Cardiac muscle cell (in vitro differentiated cells and primary cell): Measurements from ENCODE around the gene PRX. TPM values are rescaled to one million over a fixed set of nuclear protein-coding genes. Genes with fewer than 3 reads are reported as not detected.

Experiments used
- DNase-seq, 2 donors: peaks; one replicate each; pipeline versions ENCODE4 v3.0.0 to v3.0.0-alpha.2; 2010 to 2017; ENCODE audit warnings: low read depth in 1 of 2, low spot score in 1 of 2
- H3K27ac ChIP-seq: fragments of 200-600 bp; sonication (generic); 2 replicates; pipeline ENCODE4 v1.5.1; 2016
- H3K27me3 ChIP-seq: fragments of 200-600 bp; sonication (generic); 2 replicates; pipeline ENCODE4 v1.6.0; 2016; ENCODE audit warnings: control low read depth
- H3K36me3 ChIP-seq: fragments of 200-600 bp; sonication (generic); 2 replicates; pipeline ENCODE4 v1.5.1; 2016; ENCODE audit warnings: control low read depth
- H3K4me1 ChIP-seq: fragments of 200-600 bp; sonication (generic); 2 replicates; pipeline ENCODE4 v1.8.1; 2017; ENCODE audit warnings: low read depth, mild to moderate bottlenecking, mixed run types
- H3K4me3 ChIP-seq: fragments of 200-600 bp; sonication (generic); 2 replicates; pipeline ENCODE4 v1.5.1; 2016; ENCODE audit warnings: mild to moderate bottlenecking
- H3K9me3 ChIP-seq: fragments of 200-600 bp; sonication (generic); 2 replicates; pipeline ENCODE4 v1.5.1; 2017; ENCODE audit warnings: low read depth, mild to moderate bottlenecking, control low read depth
- polyA plus RNA-seq: library from polyadenylated mRNA; unstranded; fragments of >200 nt; fragmentation: Nextera tagmentation; extraction: Ambion mirVana; gene quantifications from 2 replicates; pipeline ENCODE4 v1.2.1, GENCODE V29; 2016
- total RNA-seq: library from RNA; depleted of rRNA; stranded (reverse); fragments of >200 nt; gene quantifications from 2 replicates; pipeline ENCODE4 v1.2.3, GENCODE V29; 2016
- TF ChIP-seq, protein P1 (sequence below): IDR thresholded peaks from 2 replicates; pipeline ENCODE4 v1.5.1; 2012; ENCODE audit warnings: low read depth, mild to moderate bottlenecking, low read length

Gene PRX
- total and polyA plus RNA-seq, 2 experiments from 2014 or later, result 2.3 to 9.1 TPM

- Histone ChIP-seq H3K4me3 (no peak overlapping the region), H3K27ac (no peak overlapping the region), H3K36me3 (peaks cover 4% of the 10 kb centered on the region), H3K4me1 (no peaks in the 10 kb centered on the region), H3K9me3 (no peaks in the 10 kb centered on the region), H3K27me3 (no peaks in the 10 kb centered on the region)
- TF ChIP-seq, protein P1, sequence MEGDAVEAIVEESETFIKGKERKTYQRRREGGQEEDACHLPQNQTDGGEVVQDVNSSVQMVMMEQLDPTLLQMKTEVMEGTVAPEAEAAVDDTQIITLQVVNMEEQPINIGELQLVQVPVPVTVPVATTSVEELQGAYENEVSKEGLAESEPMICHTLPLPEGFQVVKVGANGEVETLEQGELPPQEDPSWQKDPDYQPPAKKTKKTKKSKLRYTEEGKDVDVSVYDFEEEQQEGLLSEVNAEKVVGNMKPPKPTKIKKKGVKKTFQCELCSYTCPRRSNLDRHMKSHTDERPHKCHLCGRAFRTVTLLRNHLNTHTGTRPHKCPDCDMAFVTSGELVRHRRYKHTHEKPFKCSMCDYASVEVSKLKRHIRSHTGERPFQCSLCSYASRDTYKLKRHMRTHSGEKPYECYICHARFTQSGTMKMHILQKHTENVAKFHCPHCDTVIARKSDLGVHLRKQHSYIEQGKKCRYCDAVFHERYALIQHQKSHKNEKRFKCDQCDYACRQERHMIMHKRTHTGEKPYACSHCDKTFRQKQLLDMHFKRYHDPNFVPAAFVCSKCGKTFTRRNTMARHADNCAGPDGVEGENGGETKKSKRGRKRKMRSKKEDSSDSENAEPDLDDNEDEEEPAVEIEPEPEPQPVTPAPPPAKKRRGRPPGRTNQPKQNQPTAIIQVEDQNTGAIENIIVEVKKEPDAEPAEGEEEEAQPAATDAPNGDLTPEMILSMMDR, result no peak
- DNase-seq, result no peak
These were observed 29.4 kb downstream of the PRX start for GRCh38 chr19:40383668-40384248.

DNA sequence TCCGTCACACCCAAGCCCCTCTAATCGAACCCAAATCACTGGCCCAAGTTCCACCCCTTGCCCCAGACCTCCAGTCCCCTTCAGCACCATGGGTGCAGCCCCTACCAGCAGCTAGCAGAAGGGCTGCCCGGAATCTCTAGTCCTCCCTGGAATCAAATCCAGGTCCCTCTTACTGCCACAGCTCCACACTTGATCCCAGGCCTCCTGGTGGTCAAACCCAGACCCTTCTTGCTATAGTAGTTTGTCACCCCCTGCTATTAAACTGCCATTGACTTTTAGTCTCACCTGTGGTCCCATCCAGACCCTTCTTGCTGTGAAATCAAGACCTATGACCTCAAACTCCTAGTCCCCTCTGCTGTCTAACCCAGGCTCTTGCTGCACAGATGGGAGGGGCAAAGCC, 31.9 kb downstream of the PRX start:
- Histone ChIP-seq H3K9me3 (no peaks in the 10 kb centered on the region), H3K4me1 (no peaks in the 10 kb centered on the region), H3K36me3 (peaks cover 12% of the 10 kb centered on the region), H3K27me3 (no peaks in the 10 kb centered on the region), H3K4me3 (no peak overlapping the region), H3K27ac (no peak overlapping the region)
- DNase-seq, result no peak
- TF ChIP-seq, protein P1, result no peak

DNA sequence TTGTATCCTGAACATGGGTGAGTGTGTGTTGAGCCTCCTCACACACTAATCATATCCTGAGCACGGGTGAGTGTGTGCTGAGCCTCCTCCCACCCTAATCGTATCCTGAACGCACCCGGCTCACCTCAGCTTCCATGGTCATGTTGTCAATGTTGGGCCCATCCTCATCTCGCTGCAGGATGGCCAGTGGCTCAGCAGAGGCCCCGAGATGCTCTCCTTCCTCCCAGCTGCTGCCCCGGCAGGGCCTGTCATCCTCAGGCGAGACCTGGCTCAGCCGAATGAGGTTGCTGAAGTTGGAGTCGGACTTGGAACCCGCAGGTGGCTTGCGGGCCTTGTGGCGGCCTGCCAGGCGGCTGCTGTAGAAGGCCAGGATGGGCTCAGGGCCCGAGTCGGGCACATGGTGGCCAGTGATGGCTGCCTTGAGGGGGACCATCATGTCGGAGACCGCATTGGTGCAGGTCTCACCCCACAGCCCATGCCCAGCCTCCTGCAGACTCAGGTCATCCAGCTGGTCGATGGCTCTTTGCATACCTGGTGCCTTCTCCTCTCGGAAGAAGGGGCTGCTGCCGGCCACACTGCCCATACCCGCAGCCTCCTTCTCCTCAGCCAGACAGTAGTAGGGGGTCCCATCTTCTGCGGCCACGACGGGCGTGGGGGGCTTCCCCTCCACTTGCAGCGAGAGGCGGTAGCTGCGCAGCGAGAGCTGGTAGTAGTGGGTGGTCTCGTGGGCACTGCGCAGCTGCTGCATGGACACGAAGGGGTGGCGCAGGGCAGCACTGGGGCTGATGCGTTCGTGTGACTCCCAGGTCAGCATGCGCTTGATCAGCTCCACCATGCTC, 32.8 kb downstream of the PRX start:
- no peak overlapping the region for H3K4me3 ChIP-seq
- DNase-seq, result no peak
- H3K9me3 ChIP-seq, result no peaks in the 10 kb centered on the region
- H3K4me1 ChIP-seq, result no peaks in the 10 kb centered on the region
- TF ChIP-seq, protein P1, result no peak
- H3K27me3 ChIP-seq, result no peaks in the 10 kb centered on the region
- H3K27ac ChIP-seq, result peak overlapping the region; percentile 28
- H3K36me3 ChIP-seq, result peaks cover 12% of the 10 kb centered on the region

- peaks cover 17% of the 10 kb centered on the region for H3K36me3 ChIP-seq
- peak overlapping the region; percentile 62 for H3K27ac ChIP-seq
- DNase-seq, result no peak
- TF ChIP-seq, protein P1, result no peak
- H3K4me3 ChIP-seq, result no peak overlapping the region
- H3K27me3 ChIP-seq, result no peaks in the 10 kb centered on the region
- no peaks in the 10 kb centered on the region for H3K9me3 ChIP-seq
- no peaks in the 10 kb centered on the region for H3K4me1 ChIP-seq
These were observed 33.6 kb downstream of the PRX start for GRCh38 chr19:40379446-40380198.

DNA sequence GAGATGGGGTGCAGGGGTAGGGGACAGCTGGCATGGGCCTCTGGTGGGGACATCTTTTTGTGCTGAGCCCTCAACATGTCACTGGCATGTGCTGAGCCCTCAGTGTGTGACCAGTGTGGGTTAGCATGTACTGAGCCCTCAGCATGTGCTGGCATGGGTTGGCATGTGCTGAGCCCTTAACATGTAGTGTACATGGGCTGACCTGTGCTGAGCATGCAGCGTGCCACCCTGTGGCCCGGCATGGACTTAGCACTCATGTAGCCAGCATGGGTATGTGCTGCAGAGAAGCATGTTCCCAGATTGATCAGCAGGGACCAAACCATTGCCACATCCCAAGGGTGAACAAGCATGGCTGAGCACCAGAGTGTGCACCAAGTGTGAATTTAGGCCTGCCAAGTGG, 34.7 kb downstream of the PRX start:
- DNase-seq, result no peak
- Histone ChIP-seq H3K9me3 (no peaks in the 10 kb centered on the region), H3K36me3 (peaks cover 25% of the 10 kb centered on the region), H3K27ac (peak overlapping the region; percentile 62), H3K4me3 (no peak overlapping the region), H3K27me3 (no peaks in the 10 kb centered on the region), H3K4me1 (no peaks in the 10 kb centered on the region)
- TF ChIP-seq, protein P1, result no peak
